AG09309 (cell line): ENCODE measurements around the gene ZNF14.
"Not testable (repeated sequence)": the region's sequence is repeated elsewhere in the genome, so short reads cannot be mapped to it uniquely, and the experiment has no call there.

ENCODE experiments used
- DNase-seq: peaks from one replicate; pipeline ENCODE4 v3.0.0-alpha.2; 2010; ENCODE audit warnings: low read depth
- H3K4me3 ChIP-seq: 2 replicates; pipeline ENCODE4 v1.5.1; 2011; ENCODE audit warnings: mild to moderate bottlenecking, low read depth, low read length, moderate library complexity; ENCODE audit not compliant: control insufficient read depth
- CTCF ChIP-seq: IDR thresholded peaks from 2 replicates; pipeline ENCODE4 v1.5.1; 2011; ENCODE audit warnings: mild to moderate bottlenecking, low read depth, low read length, inconsistent platforms; ENCODE audit not compliant: insufficient read depth, control insufficient read depth; ENCODE audit errors: missing control alignments

Gene ZNF14

GRCh38 chr19:19668230-19669012 is 64.5 kb downstream of the ZNF14 start, which contains the start of gene ZNF101:
ZNF101 (plus strand) TSS chr19:19668839; CDS start chr19:19668964, 125 bp downstream.
- DNase-seq = peak; percentile 50
- peak within 1 kb of the TSS; percentile 74 for H3K4me3 ChIP-seq
- no peak for TF ChIP-seq CTCF

GRCh38 chr19:19665420-19665948 is 67.4 kb downstream of the ZNF14 start:
- H3K4me3 ChIP-seq, DNase-seq: not testable (repeated sequence)

- DNase-seq = peak; percentile 83
- H3K4me3 ChIP-seq = peak within 1 kb of the TSS; percentile 95
- no peak for TF ChIP-seq CTCF
Measured at GRCh38 chr19:19663256-19664120, 69.4 kb downstream of the ZNF14 start, which contains the start of gene ATP13A1. ATP13A1 (minus strand) TSS chr19:19663676; CDS start chr19:19663666, 10 bp downstream.

- peak overlapping the region; percentile 95 for H3K4me3 ChIP-seq
- no peak for DNase-seq
- no peak for TF ChIP-seq CTCF
Measured at GRCh38 chr19:19662871-19663255, 70.0 kb downstream of the ZNF14 start.

GRCh38 chr19:19662344-19662743 is 70.6 kb downstream of the ZNF14 start:
- no peak for TF ChIP-seq CTCF
- H3K4me3 ChIP-seq = peak overlapping the region; percentile 95
- no peak for DNase-seq

GRCh38 chr19:19661675-19662251 is 71.1 kb downstream of the ZNF14 start:
- TF ChIP-seq CTCF = no peak
- DNase-seq = no peak
- H3K4me3 ChIP-seq = no peak overlapping the region

GRCh38 chr19:19661141-19661674 is 71.7 kb downstream of the ZNF14 start:
- no peak overlapping the region for H3K4me3 ChIP-seq
- no peak for DNase-seq
- TF ChIP-seq CTCF = no peak
